ENCODE results near the gene CYTH3. TPM values are rescaled to one million over a fixed set of nuclear protein-coding genes. Genes with fewer than 3 reads are reported as not detected.

CYTH3 gene
- total and polyA plus RNA-seq, 9 of the 15 experiments (the other 6 are each of a cell fraction or from before 2014, with no cell fraction given), result 0.25 to 15.2 (median 11.4) TPM

DNA sequence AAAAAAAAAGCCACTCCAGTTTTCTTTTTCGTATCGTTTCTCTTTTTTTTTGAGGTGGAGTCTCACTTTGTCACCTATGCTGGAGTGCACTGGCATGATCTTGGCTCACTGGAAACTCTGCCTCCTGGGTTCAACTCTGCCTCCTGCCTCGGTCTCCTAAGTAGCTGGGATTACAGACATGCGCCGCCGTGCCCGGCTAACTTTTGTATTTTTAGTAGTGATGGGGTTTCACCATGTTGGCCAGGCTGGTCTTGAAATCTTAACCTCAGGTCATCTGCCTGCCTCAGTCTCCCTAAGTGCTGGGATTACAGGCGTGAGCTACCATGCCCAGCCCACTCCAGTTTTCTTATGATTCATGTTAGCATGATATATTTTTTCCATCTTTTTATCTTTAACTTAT is 148.6 kb downstream of the CYTH3 start:
- H3K9ac ChIP-seq (ENCODE audit: insufficient read depth in 1 of 2, low read depth in 2 of 2, low read length in 2 of 2), result no peak overlapping the region
- no peak for ATAC-seq
- peaks cover 0 to 15% of the 10 kb centered on the region in 2 experiments; a peak in 2 of 5 replicates for H3K4me1 ChIP-seq (replicated peaks in 1 of 2; ENCODE audit: control insufficient read depth in 2 of 2, insufficient read depth in 2 of 2, low read length in 2 of 2)
- H3K79me2 ChIP-seq (ENCODE audit: control insufficient read depth, insufficient read depth, low read length), result peaks cover 33% of the 10 kb centered on the region
- no peak overlapping the region for H3K4me3 ChIP-seq
- DNase-seq (ENCODE audit: extremely low read depth in 1 of 4, low spot score in 3 of 4), result no peak
- in situ Hi-C loops (cut with MboI) (no loop called here), intact Hi-C loops (cut with micrococcal nuclease) (no loop called here)
- BruUV-seq (replicated peaks), result no TSS peak
- 97% methylated on average over 6 of the region's 8 CpGs for WGBS (ENCODE audit: insufficient coverage, low coverage, missing lambda C conversion rate)
- no peak for FAIRE-seq
- no peaks in the 10 kb centered on the region for H3K9me1 ChIP-seq (ENCODE audit: control insufficient read depth, insufficient read depth, low read length)
- H3K4me2 ChIP-seq (ENCODE audit: insufficient read depth, low read length), result no peak overlapping the region
- no peak overlapping the region for H2AFZ ChIP-seq (ENCODE audit: low read depth, low read length)
- no peak overlapping the region for H3K27ac ChIP-seq (ENCODE audit: extremely low read depth, low read depth, low read length)
- H3K36me3 ChIP-seq (ENCODE audit: control insufficient read depth, insufficient read depth, low read length), result peaks cover 70% of the 10 kb centered on the region
- POLR2A ChIA-PET, result interaction anchor here (1.3 kb wide), 1 partner anchor 8 kb away, joined by 3 read pairs; no protein-coding TSS in a partner anchor
- no peaks in the 10 kb centered on the region for H4K20me1 ChIP-seq (replicated peaks; ENCODE audit: control insufficient read depth, insufficient read depth, low read length)
- no peaks in the 10 kb centered on the region for H3K27me3 ChIP-seq (ENCODE audit: control insufficient read depth in 2 of 2, insufficient read depth in 2 of 2, low read length in 2 of 2)
- CTCF ChIA-PET (ENCODE audit: low intra/inter-chr PET ratio), result interaction anchor here (0.6 kb wide), 1 partner anchor 218 kb away, joined by 5 read pairs; no protein-coding TSS in a partner anchor
- peaks cover 10% of the 10 kb centered on the region for H3K9me3 ChIP-seq (replicated peaks; ENCODE audit: control insufficient read depth, insufficient read depth, low read depth, low read length)
- TF ChIP-seq BCOR (IDR thresholded peaks at IDR 0.05) (no peak), ZNF507 (tag; conservative IDR thresholded peaks at IDR 0.05) (no peak), HNRNPUL1 (IDR thresholded peaks at IDR 0.05; ENCODE audit: low read length) (no peak), FOXK2 (conservative IDR thresholded peaks at IDR 0.05 in 1 of 2, IDR thresholded peaks at IDR 0.05 in 1 of 2; ENCODE audit: low read depth in 2 of 2) (no peak), U2AF2 (optimal IDR thresholded peaks at IDR 0.05; ENCODE audit: low read depth, low read length) (no peak), ZNF143 (CRISPR knock-in tag; IDR thresholded peaks at IDR 0.05) (no peak), KDM4B (IDR thresholded peaks at IDR 0.05; ENCODE audit: borderline replicate concordance in 2 of 2, low read depth in 1 of 2) (no peak), FOXM1 (IDR thresholded peaks at IDR 0.05; ENCODE audit: low read depth) (no peak), FOXM1 (CRISPR knock-in tag; IDR thresholded peaks at IDR 0.05; ENCODE audit: low read depth) (no peak), ZNF146 (CRISPR knock-in tag; IDR thresholded peaks at IDR 0.05; ENCODE audit: unreplicated experiment) (no peak), MTF1 (CRISPR knock-in tag; IDR thresholded peaks at IDR 0.05; ENCODE audit: borderline replicate concordance) (no peak), HMGN3 (IDR thresholded peaks at IDR 0.05; ENCODE audit: borderline replicate concordance, extremely low read depth, insufficient read length, low read depth, low read length) (no peak), MAFG (tag; conservative IDR thresholded peaks at IDR 0.05) (no peak), ZNF445 (CRISPR knock-in tag; IDR thresholded peaks at IDR 0.05; ENCODE audit: low read depth) (no peak), BACH1 (tag; IDR thresholded peaks at IDR 0.05) (no peak), IFI16 (CRISPR knock-in tag; IDR thresholded peaks at IDR 0.05) (no peak)
- TF ChIP-seq, protein P1, sequence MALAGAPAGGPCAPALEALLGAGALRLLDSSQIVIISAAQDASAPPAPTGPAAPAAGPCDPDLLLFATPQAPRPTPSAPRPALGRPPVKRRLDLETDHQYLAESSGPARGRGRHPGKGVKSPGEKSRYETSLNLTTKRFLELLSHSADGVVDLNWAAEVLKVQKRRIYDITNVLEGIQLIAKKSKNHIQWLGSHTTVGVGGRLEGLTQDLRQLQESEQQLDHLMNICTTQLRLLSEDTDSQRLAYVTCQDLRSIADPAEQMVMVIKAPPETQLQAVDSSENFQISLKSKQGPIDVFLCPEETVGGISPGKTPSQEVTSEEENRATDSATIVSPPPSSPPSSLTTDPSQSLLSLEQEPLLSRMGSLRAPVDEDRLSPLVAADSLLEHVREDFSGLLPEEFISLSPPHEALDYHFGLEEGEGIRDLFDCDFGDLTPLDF (CRISPR knock-in tag; IDR thresholded peaks at IDR 0.05), result no peak
- TF ChIP-seq, protein P2, sequence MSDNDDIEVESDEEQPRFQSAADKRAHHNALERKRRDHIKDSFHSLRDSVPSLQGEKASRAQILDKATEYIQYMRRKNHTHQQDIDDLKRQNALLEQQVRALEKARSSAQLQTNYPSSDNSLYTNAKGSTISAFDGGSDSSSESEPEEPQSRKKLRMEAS (CRISPR knock-in tag; IDR thresholded peaks at IDR 0.05), result no peak
- TF ChIP-seq, protein P3, sequence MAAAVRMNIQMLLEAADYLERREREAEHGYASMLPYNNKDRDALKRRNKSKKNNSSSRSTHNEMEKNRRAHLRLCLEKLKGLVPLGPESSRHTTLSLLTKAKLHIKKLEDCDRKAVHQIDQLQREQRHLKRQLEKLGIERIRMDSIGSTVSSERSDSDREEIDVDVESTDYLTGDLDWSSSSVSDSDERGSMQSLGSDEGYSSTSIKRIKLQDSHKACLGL (CRISPR knock-in tag; IDR thresholded peaks at IDR 0.05; ENCODE audit: borderline replicate concordance, poor library complexity, severe bottlenecking), result no peak
- TF ChIP-seq, protein P4, sequence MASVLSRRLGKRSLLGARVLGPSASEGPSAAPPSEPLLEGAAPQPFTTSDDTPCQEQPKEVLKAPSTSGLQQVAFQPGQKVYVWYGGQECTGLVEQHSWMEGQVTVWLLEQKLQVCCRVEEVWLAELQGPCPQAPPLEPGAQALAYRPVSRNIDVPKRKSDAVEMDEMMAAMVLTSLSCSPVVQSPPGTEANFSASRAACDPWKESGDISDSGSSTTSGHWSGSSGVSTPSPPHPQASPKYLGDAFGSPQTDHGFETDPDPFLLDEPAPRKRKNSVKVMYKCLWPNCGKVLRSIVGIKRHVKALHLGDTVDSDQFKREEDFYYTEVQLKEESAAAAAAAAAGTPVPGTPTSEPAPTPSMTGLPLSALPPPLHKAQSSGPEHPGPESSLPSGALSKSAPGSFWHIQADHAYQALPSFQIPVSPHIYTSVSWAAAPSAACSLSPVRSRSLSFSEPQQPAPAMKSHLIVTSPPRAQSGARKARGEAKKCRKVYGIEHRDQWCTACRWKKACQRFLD (CRISPR knock-in tag; IDR thresholded peaks at IDR 0.05), result no peak

Data from K562 (cell line).